Hepatocyte (in vitro differentiated cells): ENCODE data around the gene PLSCR4. TPM values are rescaled to one million over a fixed set of nuclear protein-coding genes. Genes with fewer than 3 reads are reported as not detected.

ENCODE experiments used
- DNase-seq: peaks from one replicate; pipeline ENCODE4 v3.0.0-alpha.2; 2016; ENCODE audit warnings: low spot score
- H2AFZ ChIP-seq: fragments of 200-600 bp; sonication (generic); 2 replicates; pipeline ENCODE4 v1.6.0; 2016; ENCODE audit warnings: antibody characterized with exemption, mild to moderate bottlenecking
- H3K27ac ChIP-seq: fragments of 200-600 bp; sonication (generic); 2 replicates; pipeline ENCODE4 v1.5.1; 2016; ENCODE audit warnings: mild to moderate bottlenecking
- H3K27me3 ChIP-seq: fragments of 200-600 bp; sonication (generic); 2 replicates; pipeline ENCODE4 v1.6.1; 2016
- H3K36me3 ChIP-seq: fragments of 200-600 bp; sonication (generic); replicated peaks from 2 replicates; pipeline ENCODE4 v1.5.1; 2016; ENCODE audit warnings: low read depth; ENCODE audit not compliant: insufficient read depth
- H3K4me1 ChIP-seq: fragments of 200-600 bp; sonication (generic); 2 replicates; pipeline ENCODE4 v1.5.1; 2016; ENCODE audit warnings: mild to moderate bottlenecking, moderate library complexity; ENCODE audit not compliant: insufficient read depth
- H3K4me2 ChIP-seq: fragments of 200-600 bp; sonication (generic); 2 replicates; pipeline ENCODE4 v1.6.0; 2016
- H3K4me3 ChIP-seq: fragments of 200-600 bp; sonication (generic); 2 replicates; pipeline ENCODE4 v1.5.1; 2016; ENCODE audit warnings: mild to moderate bottlenecking
- H3K79me2 ChIP-seq: fragments of 200-600 bp; sonication (generic); 2 replicates; pipeline ENCODE4 v1.6.0; 2017; ENCODE audit warnings: mild to moderate bottlenecking
- H3K9me2 ChIP-seq: fragments of 200-600 bp; sonication (generic); replicated peaks from 2 replicates; pipeline ENCODE4 v1.6.0; 2017; ENCODE audit warnings: mild to moderate bottlenecking; ENCODE audit not compliant: insufficient read depth
- H3K9me3 ChIP-seq: fragments of 200-600 bp; sonication (generic); 2 replicates; pipeline ENCODE4 v1.5.1; 2016; ENCODE audit warnings: low read depth, mild to moderate bottlenecking
- H4K20me1 ChIP-seq: fragments of 200-600 bp; sonication (generic); 2 replicates; pipeline ENCODE4 v1.6.0; 2016; ENCODE audit warnings: mild to moderate bottlenecking; ENCODE audit not compliant: insufficient read depth, poor library complexity, severe bottlenecking
- EZH2 ChIP-seq: fragments of 200-600 bp; sonication (generic); IDR thresholded peaks from 2 replicates; pipeline ENCODE4 v1.6.1; 2016; ENCODE audit warnings: antibody characterized with exemption, mild to moderate bottlenecking, borderline replicate concordance
- EZH2phosphoT487 ChIP-seq: fragments of 200-600 bp; sonication (generic); IDR thresholded peaks from one replicate; pipeline ENCODE4 v1.6.1; 2018; ENCODE audit warnings: antibody characterized with exemption, mild to moderate bottlenecking, low read depth, moderate library complexity; ENCODE audit not compliant: unreplicated experiment, severe bottlenecking
- WGBS: methylation state at CpG from one replicate; pipeline ENCODE4 v1.1.6; 2016; ENCODE audit warnings: low lambda C conversion rate; ENCODE audit errors: missing lambda C conversion rate; 5-methylcytosine and 5-hydroxymethylcytosine counted together
- polyA plus RNA-seq: library from polyadenylated mRNA; unstranded; fragments of >200 nt; fragmentation: Nextera tagmentation; extraction: Ambion mirVana; gene quantifications from 2 replicates; pipeline ENCODE4 v1.2.1, GENCODE V29; 2016
- total RNA-seq: library from RNA; depleted of rRNA; stranded (reverse); fragments of >200 nt; gene quantifications from 2 replicates; pipeline ENCODE4 v1.2.3, GENCODE V29; 2014
- TF ChIP-seq, protein P1 (sequence below): fragments of 200-600 bp; sonication (generic); IDR thresholded peaks from 2 replicates; pipeline ENCODE4 v1.5.1; 2016; ENCODE audit warnings: antibody characterized with exemption, mild to moderate bottlenecking; ENCODE audit not compliant: poor library complexity

Gene PLSCR4
- total and polyA plus RNA-seq, 2 experiments from 2014 or later = 11.3 to 23.3 TPM

- Histone ChIP-seq H3K4me1 (no peaks in the 10 kb centered on the region), H3K79me2 (no peaks in the 10 kb centered on the region), H4K20me1 (no peaks in the 10 kb centered on the region), H2AFZ (no peak overlapping the region), H3K9me2 (no peaks in the 10 kb centered on the region), H3K27me3 (no peaks in the 10 kb centered on the region), H3K9me3 (no peaks in the 10 kb centered on the region), H3K4me3 (no peak overlapping the region), H3K36me3 (no peaks in the 10 kb centered on the region), H3K4me2 (no peak overlapping the region), H3K27ac (no peak overlapping the region)
- DNase-seq = no peak
- no peak for TF ChIP-seq EZH2
- TF ChIP-seq EZH2phosphoT487 = no peak
- TF ChIP-seq, protein P1, sequence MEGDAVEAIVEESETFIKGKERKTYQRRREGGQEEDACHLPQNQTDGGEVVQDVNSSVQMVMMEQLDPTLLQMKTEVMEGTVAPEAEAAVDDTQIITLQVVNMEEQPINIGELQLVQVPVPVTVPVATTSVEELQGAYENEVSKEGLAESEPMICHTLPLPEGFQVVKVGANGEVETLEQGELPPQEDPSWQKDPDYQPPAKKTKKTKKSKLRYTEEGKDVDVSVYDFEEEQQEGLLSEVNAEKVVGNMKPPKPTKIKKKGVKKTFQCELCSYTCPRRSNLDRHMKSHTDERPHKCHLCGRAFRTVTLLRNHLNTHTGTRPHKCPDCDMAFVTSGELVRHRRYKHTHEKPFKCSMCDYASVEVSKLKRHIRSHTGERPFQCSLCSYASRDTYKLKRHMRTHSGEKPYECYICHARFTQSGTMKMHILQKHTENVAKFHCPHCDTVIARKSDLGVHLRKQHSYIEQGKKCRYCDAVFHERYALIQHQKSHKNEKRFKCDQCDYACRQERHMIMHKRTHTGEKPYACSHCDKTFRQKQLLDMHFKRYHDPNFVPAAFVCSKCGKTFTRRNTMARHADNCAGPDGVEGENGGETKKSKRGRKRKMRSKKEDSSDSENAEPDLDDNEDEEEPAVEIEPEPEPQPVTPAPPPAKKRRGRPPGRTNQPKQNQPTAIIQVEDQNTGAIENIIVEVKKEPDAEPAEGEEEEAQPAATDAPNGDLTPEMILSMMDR = no peak
Observed at GRCh38 chr3:146209371-146209770, 41.5 kb downstream of the PLSCR4 start.

DNA sequence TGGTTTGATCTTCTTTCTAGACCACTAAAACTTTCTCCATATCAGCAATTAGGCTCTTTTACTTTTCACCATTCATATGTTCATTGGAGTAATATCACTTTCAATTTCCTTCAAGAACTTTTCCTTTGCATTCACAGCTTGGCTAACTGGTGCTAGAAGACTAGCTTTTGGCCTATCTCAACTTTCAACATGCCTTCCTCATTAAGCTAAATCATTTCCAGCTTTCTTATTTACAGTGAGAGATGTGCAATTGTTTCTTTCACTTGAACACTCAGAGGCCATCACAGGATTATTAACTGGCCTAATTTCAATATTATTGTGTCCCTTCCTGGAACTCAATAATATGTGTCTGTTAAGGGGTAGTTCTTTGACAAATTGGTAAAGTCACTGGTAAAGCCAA is 47.1 kb downstream of the PLSCR4 start:
- Histone ChIP-seq H3K4me1 (no peaks in the 10 kb centered on the region), H3K9me2 (no peaks in the 10 kb centered on the region), H3K79me2 (no peaks in the 10 kb centered on the region), H2AFZ (no peak overlapping the region), H3K27me3 (no peaks in the 10 kb centered on the region), H4K20me1 (no peaks in the 10 kb centered on the region), H3K27ac (no peak overlapping the region), H3K4me3 (no peak overlapping the region), H3K36me3 (no peaks in the 10 kb centered on the region), H3K9me3 (no peaks in the 10 kb centered on the region), H3K4me2 (no peak overlapping the region)
- TF ChIP-seq EZH2phosphoT487 (no peak), EZH2 (no peak)
- TF ChIP-seq, protein P1 = no peak
- no peak for DNase-seq

DNA sequence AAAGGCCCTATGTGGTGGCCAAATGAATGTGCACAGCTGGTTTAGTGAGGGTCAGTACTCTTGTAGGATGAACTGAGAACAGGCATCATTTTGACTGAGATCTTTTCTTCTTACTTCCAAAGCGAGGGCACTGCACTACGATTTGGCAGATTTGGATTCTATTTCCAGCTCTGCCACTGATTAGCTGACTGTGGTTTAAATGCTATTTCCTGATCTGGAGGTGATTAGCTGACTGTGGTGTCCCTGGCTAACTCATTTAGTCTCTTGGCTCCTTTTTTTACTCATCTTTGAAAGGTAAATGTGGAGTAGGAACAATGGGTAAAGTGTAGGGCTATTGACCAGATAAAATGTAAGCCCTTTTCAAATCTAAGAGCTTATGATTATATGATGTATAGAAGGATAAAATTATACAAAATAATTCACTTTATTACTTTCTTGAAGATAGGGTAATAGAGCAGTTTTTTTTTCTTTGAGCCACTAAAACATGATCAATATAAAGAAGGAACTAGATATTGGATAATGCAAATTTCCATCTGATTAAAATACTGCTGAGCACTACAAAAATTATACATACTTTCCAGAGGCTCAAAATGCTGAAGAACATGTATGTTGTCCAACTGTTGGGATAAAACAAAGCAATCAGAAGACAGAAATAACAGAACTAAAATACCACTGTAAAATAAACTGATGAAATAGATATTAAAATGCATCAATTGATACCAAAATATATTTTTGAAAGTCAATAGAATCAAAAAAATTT is 50.3 kb downstream of the PLSCR4 start:
- H4K20me1 ChIP-seq = no peaks in the 10 kb centered on the region
- no peaks in the 10 kb centered on the region for H3K27me3 ChIP-seq
- H3K4me3 ChIP-seq = no peak overlapping the region
- no peak overlapping the region for H3K4me2 ChIP-seq
- no peaks in the 10 kb centered on the region for H3K9me3 ChIP-seq
- H3K4me1 ChIP-seq = no peaks in the 10 kb centered on the region
- no peak overlapping the region for H2AFZ ChIP-seq
- no peaks in the 10 kb centered on the region for H3K9me2 ChIP-seq
- peaks cover 3% of the 10 kb centered on the region for H3K36me3 ChIP-seq
- TF ChIP-seq EZH2 (no peak), EZH2phosphoT487 (no peak)
- TF ChIP-seq, protein P1 = no peak
- DNase-seq = no peak
- no peaks in the 10 kb centered on the region for H3K79me2 ChIP-seq
- 73% methylated on average over 2 of the region's 2 CpGs for WGBS
- no peak overlapping the region for H3K27ac ChIP-seq

- no peak overlapping the region for H3K4me3 ChIP-seq
- H3K9me2 ChIP-seq = no peaks in the 10 kb centered on the region
- no peaks in the 10 kb centered on the region for H3K9me3 ChIP-seq
- no peaks in the 10 kb centered on the region for H3K79me2 ChIP-seq
- H4K20me1 ChIP-seq = no peaks in the 10 kb centered on the region
- no peak for DNase-seq
- no peak overlapping the region for H3K27ac ChIP-seq
- H3K27me3 ChIP-seq = no peaks in the 10 kb centered on the region
- TF ChIP-seq, protein P1 = no peak
- TF ChIP-seq EZH2phosphoT487 (no peak), EZH2 (no peak)
- 91% methylated on average over 5 of the region's 5 CpGs for WGBS
- H2AFZ ChIP-seq = no peak overlapping the region
- H3K36me3 ChIP-seq = peaks cover 3% of the 10 kb centered on the region
- no peaks in the 10 kb centered on the region for H3K4me1 ChIP-seq
- no peak overlapping the region for H3K4me2 ChIP-seq
Observed at GRCh38 chr3:146199762-146200161, 51.1 kb downstream of the PLSCR4 start.
